Fibroblast of mammary gland (primary cell): ENCODE data around the gene HSPA12B.
A peak's percentile ranks its signal among the peaks of the same experiment; 100 is the strongest.

Experiments
- DNase-seq: peaks from one replicate; pipeline ENCODE4 v3.0.0-alpha.2; 2010; ENCODE audit warnings: low read depth
- H3K4me3 ChIP-seq: 2 replicates; pipeline ENCODE4 v1.5.1; 2011; ENCODE audit warnings: low read depth, mild to moderate bottlenecking, low read length, moderate library complexity; ENCODE audit not compliant: control insufficient read depth
- CTCF ChIP-seq: conservative IDR thresholded peaks from 2 replicates; pipeline ENCODE4 v1.5.1; 2011; ENCODE audit warnings: low read depth, low read length, inconsistent platforms; ENCODE audit not compliant: control insufficient read depth, insufficient read depth

HSPA12B gene

GRCh38 chr20:3732327-3733118, at the start of gene HSPA12B:
Gene HSPA12B (plus strand): TSS chr20:3732685. CDS start chr20:3738675, 5,990 bp downstream.
- DNase-seq = no peak
- no peak for TF ChIP-seq CTCF
- H3K4me3 ChIP-seq = no peak within 1 kb of the TSS

- peak; percentile 35 for DNase-seq
- no peak overlapping the region for H3K4me3 ChIP-seq
- TF ChIP-seq CTCF = no peak
Observed at GRCh38 chr20:3685341-3685740, 47.1 kb upstream of the HSPA12B start.

GRCh38 chr20:3686421-3686820, 46.1 kb upstream of the HSPA12B start:
- TF ChIP-seq CTCF = no peak
- H3K4me3 ChIP-seq = no peak overlapping the region
- DNase-seq = no peak

GRCh38 chr20:3686867-3687321, 45.6 kb upstream of the HSPA12B start:
- H3K4me3 ChIP-seq = no peak overlapping the region
- DNase-seq = peak; percentile 96
- TF ChIP-seq CTCF = no peak

GRCh38 chr20:3687655-3688054, 44.8 kb upstream of the HSPA12B start:
- peak; percentile 83 for DNase-seq
- H3K4me3 ChIP-seq = no peak overlapping the region
- TF ChIP-seq CTCF = no peak

GRCh38 chr20:3689978-3690377, 42.5 kb upstream of the HSPA12B start:
- no peak for TF ChIP-seq CTCF

More at GRCh38 chr20:3689978-3690377, 42.5 kb upstream of the HSPA12B start:
- DNase-seq = no peak
- no peak overlapping the region for H3K4me3 ChIP-seq
